IPS DF 19.7 (cell line): ENCODE measurements around the gene CD44.

Experiments used
- DNase-seq: peaks from one replicate; pipeline ENCODE4 v3.0.0-alpha.2; 2013; ENCODE audit warnings: low read depth, low spot score

The CD44 gene

GRCh38 chr11:35177370-35177769, 38.4 kb downstream of the CD44 start:
- no peak for DNase-seq

GRCh38 chr11:35178067-35178805, 39.3 kb downstream of the CD44 start:
- DNase-seq, result no peak

GRCh38 chr11:35178873-35179272, 39.9 kb downstream of the CD44 start:
- no peak for DNase-seq

- DNase-seq, result no peak
Observed at GRCh38 chr11:35179466-35180135, 40.6 kb downstream of the CD44 start.

GRCh38 chr11:35180317-35181233, 41.6 kb downstream of the CD44 start:
- no peak for DNase-seq

- no peak for DNase-seq
Observed at GRCh38 chr11:35182317-35182939, 43.5 kb downstream of the CD44 start.

GRCh38 chr11:35183326-35183925, 44.5 kb downstream of the CD44 start:
- no peak for DNase-seq

- no peak for DNase-seq
Observed at GRCh38 chr11:35185696-35186095, 46.7 kb downstream of the CD44 start.

- DNase-seq, result no peak
Observed at GRCh38 chr11:35187996-35188395, 49.0 kb downstream of the CD44 start.

GRCh38 chr11:35190804-35191348, 51.9 kb downstream of the CD44 start:
- DNase-seq, result no peak

GRCh38 chr11:35192347-35192746, 53.4 kb downstream of the CD44 start:
- no peak for DNase-seq

- DNase-seq, result no peak
Observed at GRCh38 chr11:35193767-35194166, 54.8 kb downstream of the CD44 start.

- no peak for DNase-seq
Observed at GRCh38 chr11:35197292-35197691, 58.3 kb downstream of the CD44 start.

GRCh38 chr11:35200811-35201341, 61.9 kb downstream of the CD44 start:
- DNase-seq, result no peak

- no peak for DNase-seq
Observed at GRCh38 chr11:35204614-35205013, 65.6 kb downstream of the CD44 start.

GRCh38 chr11:35206616-35207015, 67.6 kb downstream of the CD44 start:
- no peak for DNase-seq

- DNase-seq, result no peak
Observed at GRCh38 chr11:35207471-35208403, 68.8 kb downstream of the CD44 start.

GRCh38 chr11:35208795-35209194, 69.8 kb downstream of the CD44 start:
- DNase-seq, result no peak

GRCh38 chr11:35210876-35211546, 72.0 kb downstream of the CD44 start:
- no peak for DNase-seq
